Uterus (tissue), 4 donors: ENCODE measurements around the gene FBXL15. TPM values are rescaled to one million over a fixed set of nuclear protein-coding genes. Genes with fewer than 3 reads are reported as not detected.
A peak's percentile ranks its signal among the peaks of the same experiment; 100 is the strongest.

Experiments used
- DNase-seq, 2 donors: peaks; one replicate each; pipeline ENCODE4 v3.0.0-alpha.2; 2019 to 2020
- H3K27ac ChIP-seq, 2 donors: fragments of 200-600 bp; sonication (generic); 1 replicate in 1 of 2; 2 replicates in 1 of 2; pipeline ENCODE4 v1.5.1; 2016 to 2018
- H3K27me3 ChIP-seq, 2 donors: fragments of 200-600 bp; sonication (generic); one replicate each; pipeline ENCODE4 v1.5.1; 2018 to 2019; ENCODE audit warnings: control low read depth in 1 of 2
- H3K36me3 ChIP-seq, 2 donors: fragments of 200-600 bp; sonication (generic); one replicate each; pipeline ENCODE4 v1.5.1; 2019; ENCODE audit warnings: control low read depth in 1 of 2
- H3K4me1 ChIP-seq, 2 donors: fragments of 200-600 bp; sonication (generic); one replicate each; pipeline ENCODE4 v1.5.1; 2018 to 2019; ENCODE audit warnings: control low read depth in 1 of 2
- H3K4me3 ChIP-seq, 2 donors: fragments of 200-600 bp; sonication (generic); 1 replicate in 1 of 2; 2 replicates in 1 of 2; pipeline ENCODE4 v1.5.1; 2018 to 2019; ENCODE audit warnings: mild to moderate bottlenecking in 1 of 2
- H3K9me3 ChIP-seq, 2 donors: fragments of 200-600 bp; sonication (generic); one replicate each; pipeline ENCODE4 v1.5.1; 2019; ENCODE audit warnings: control low read depth in 1 of 2
- POLR2A ChIP-seq, 2 donors: fragments of 450-650 bp; IDR thresholded peaks; one replicate each; pipeline ENCODE4 v1.6.1; 2016; ENCODE audit warnings: antibody characterized with exemption in 2 of 2, mild to moderate bottlenecking in 1 of 2, moderate library complexity in 1 of 2
- intact Hi-C: fragments of 100-400 bp; cut with DNase I; formaldehyde crosslinking; loops from one replicate; pipeline ENCODE4 v1.15.1; 2023; ENCODE audit warnings: low total_unique reads
- total RNA-seq, 4 donors: library from RNA; depleted of rRNA in 3 of 4; stranded (reverse); fragments of >200 nt in 3 of 4; gene quantifications; one replicate each; pipeline versions ENCODE4 v1.1.0 to v1.2.4, GENCODE V29; 2014 to 2023
- TF ChIP-seq, protein P1 (sequence below), 4 experiments: fragments of 200-600 bp in 2 of 4; fragments of 450-650 bp in 2 of 4; sonication (generic) in 2 of 4; IDR thresholded peaks; one replicate each; pipeline ENCODE4 v1.5.1; 2016 to 2019; ENCODE audit warnings: antibody characterized with exemption in 4 of 4, mild to moderate bottlenecking in 2 of 4, moderate library complexity in 1 of 4
- donor health status: DM: yes; HTN: yes; CAD: no.

Gene FBXL15
- total RNA-seq, 4 donors from 2014 or later: 6.8 to 40.0 (median 16.7) TPM

DNA sequence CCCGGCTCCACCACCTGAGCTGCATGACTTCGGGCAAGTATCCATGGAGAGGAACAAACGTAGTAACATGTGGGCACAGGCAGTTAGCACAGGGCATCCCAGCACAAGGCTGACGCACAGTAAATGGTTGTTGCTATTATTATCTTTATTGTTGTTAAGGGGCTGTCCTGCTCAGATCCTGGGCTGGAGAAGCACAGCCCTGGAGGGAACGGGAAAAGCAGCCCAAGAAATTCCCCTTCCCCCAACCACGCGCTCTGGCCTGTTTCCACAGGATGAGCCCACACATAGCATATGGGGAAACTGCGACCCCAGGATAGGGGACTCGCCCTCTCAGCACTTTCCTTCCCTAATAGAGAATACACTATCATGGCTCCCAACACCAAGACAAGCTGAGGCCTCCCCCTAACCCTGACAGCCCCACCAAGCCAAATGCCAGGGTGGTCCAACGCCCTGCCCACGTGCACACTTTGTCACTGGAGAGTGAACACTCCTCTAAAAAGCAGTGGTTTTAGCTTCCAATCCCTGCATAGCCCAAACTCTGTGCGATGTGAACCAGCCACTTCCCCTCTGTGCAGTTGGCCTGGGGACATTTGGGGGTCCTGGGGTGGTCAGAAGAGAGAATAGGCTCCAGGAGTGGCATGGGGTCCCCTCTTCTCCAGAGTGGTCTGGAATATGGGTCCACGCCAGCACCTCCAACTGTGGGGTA is 13.1 kb upstream of the FBXL15 start:
- H3K27ac ChIP-seq: peak overlapping the region; percentile 87 to 91
- peaks cover 0 to 4% of the 10 kb centered on the region in 2 donors for H3K4me1 ChIP-seq
- DNase-seq: no peak
- intact Hi-C loops: no loop called here
- H3K9me3 ChIP-seq: no peaks in the 10 kb centered on the region
- no peak for TF ChIP-seq POLR2A (IDR thresholded peaks at IDR 0.05)
- TF ChIP-seq, protein P1, sequence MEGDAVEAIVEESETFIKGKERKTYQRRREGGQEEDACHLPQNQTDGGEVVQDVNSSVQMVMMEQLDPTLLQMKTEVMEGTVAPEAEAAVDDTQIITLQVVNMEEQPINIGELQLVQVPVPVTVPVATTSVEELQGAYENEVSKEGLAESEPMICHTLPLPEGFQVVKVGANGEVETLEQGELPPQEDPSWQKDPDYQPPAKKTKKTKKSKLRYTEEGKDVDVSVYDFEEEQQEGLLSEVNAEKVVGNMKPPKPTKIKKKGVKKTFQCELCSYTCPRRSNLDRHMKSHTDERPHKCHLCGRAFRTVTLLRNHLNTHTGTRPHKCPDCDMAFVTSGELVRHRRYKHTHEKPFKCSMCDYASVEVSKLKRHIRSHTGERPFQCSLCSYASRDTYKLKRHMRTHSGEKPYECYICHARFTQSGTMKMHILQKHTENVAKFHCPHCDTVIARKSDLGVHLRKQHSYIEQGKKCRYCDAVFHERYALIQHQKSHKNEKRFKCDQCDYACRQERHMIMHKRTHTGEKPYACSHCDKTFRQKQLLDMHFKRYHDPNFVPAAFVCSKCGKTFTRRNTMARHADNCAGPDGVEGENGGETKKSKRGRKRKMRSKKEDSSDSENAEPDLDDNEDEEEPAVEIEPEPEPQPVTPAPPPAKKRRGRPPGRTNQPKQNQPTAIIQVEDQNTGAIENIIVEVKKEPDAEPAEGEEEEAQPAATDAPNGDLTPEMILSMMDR (IDR thresholded peaks at IDR 0.05): no peak
- no peaks in the 10 kb centered on the region for H3K27me3 ChIP-seq
- H3K4me3 ChIP-seq: peak overlapping the region in 1 of 2 donors; percentile 4
- H3K36me3 ChIP-seq: no peaks in the 10 kb centered on the region

DNA sequence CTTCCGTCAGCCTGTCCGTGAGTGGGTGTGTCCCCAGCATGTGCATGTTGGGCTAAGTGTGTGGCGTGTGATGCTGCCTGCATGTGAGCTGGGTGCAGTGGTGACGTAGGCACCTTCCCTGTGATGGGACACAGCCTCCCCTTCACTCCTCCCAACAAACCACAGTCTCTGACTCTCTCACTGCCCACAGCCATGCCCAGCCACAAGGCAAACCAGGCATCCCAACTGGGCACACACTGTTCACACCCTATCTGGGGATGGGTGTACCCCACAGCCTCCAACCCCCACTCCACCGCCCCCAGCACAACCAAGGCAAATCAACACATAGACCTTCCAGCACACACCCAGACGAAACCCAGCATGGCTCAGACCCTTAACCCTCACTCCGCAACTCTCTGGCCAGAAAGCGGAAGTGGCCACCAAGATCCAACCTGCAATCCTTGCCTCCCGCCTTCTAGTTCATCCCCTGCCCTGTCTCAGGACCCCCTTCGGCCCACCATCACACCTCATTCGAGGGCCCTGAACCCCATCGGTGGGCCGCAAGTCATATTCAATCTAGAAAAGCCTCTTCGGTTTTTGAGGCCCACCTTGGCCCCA is 12.4 kb upstream of the FBXL15 start:
- H3K4me1 ChIP-seq: peaks cover 0 to 4% of the 10 kb centered on the region in 2 donors
- H3K36me3 ChIP-seq: no peaks in the 10 kb centered on the region
- TF ChIP-seq, protein P1 (IDR thresholded peaks at IDR 0.05): no peak
- peak in 1 of 2 donors; percentile 50 for TF ChIP-seq POLR2A (IDR thresholded peaks at IDR 0.05)
- H3K27ac ChIP-seq: peak overlapping the region; percentile 87 to 91
- H3K27me3 ChIP-seq: no peaks in the 10 kb centered on the region
- no peaks in the 10 kb centered on the region for H3K9me3 ChIP-seq
- intact Hi-C loops: no loop called here
- peak in 1 of 2 donors; percentile 79 for DNase-seq
- peak overlapping the region; percentile 33 to 46 for H3K4me3 ChIP-seq

DNA sequence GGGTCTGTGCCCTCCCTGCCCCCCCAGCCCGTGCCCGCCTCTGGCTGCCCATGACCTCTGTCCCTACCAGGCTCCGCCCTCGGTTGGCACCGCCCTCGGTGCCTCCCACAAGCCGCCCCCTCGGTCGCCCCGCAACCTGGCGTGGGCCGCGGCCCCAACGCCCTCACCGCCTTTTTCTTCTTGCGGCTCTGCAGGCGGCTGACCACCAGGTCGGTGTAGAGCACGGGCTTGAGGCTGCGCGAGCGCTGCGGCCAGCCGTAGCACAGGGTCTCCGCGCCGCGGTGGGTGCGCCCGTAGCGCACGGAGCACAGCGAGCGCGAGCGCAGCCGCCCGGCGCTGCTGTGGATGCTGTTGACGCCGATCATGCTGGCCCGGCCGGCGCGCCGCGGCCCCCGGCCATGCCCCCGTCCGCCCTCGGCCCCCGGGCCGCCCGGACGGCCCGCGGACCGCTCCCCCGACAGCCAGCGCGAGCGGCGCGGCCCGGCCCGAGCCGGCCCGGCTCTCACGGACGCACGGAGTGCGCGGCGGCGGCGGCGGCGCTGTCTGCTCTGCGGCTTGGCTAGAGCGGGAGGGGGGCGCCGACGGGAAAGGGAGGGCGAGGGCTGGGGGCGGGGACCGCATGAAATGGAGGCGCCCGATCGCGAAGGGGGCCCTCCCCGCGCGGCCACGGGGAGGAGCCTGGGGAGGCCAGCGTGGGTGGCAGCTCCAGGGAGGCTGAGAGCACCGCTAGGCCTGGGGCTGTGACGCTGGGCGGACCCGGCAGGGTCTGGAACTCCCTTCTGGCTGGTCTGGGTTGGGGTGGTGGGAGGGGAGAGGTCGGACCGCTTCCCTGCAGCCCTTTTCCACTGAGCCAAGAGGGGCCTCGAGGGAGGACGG is 11.7 kb upstream of the FBXL15 start:
- H3K4me1 ChIP-seq: peaks cover 0 to 4% of the 10 kb centered on the region in 2 donors
- H3K36me3 ChIP-seq: no peaks in the 10 kb centered on the region
- intact Hi-C loops: no loop called here
- no peaks in the 10 kb centered on the region for H3K9me3 ChIP-seq
- peak in 1 of 2 donors; percentile 66 for TF ChIP-seq POLR2A (IDR thresholded peaks at IDR 0.05)
- TF ChIP-seq, protein P1 (IDR thresholded peaks at IDR 0.05): no peak
- H3K27me3 ChIP-seq: no peaks in the 10 kb centered on the region
- peak overlapping the region; percentile 33 to 46 for H3K4me3 ChIP-seq
- peak; percentile 78 to 84 for DNase-seq
- peak overlapping the region; percentile 87 to 91 for H3K27ac ChIP-seq

DNA sequence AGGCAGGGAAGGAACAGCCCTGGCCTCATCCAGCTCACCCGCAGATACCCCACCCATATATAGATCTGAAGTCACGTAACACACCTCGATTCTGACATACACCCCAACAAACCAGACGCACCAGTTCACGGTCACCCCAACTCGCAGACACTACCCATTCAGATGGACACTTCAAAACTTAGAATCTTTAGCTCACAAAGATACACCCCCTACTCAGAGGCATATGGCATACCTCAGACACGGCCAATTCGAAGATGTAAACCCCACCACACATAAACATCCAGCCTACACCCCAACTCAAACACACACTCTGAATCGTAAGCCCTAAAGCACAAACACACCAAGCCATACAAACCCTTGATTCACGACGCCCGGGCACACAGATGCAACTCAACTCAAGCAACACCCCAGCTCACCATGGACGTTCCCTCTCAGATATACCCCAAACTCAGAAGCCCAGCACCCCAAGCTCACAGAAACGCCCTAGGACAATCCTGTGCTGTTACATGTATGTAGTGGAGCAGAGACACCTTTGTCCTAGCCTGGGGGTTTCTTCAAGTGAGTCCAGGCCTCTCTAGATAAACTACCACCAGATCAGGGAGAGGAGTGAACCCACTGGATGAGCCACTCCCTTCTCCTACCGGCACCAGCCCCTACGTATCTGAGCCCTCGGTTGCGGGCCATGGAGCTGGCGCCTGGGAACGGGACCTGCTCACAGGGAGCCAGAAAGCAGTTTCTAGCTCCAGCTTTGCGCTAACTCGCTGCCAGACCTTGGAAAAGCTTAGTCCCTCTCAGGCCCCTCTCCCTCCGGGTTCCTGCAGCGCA is 10.8 kb upstream of the FBXL15 start:
- Histone ChIP-seq H3K27ac (peak overlapping the region; percentile 87 to 91), H3K4me1 (peaks cover 0 to 4% of the 10 kb centered on the region in 2 donors), H3K27me3 (peaks cover 0 to 2% of the 10 kb centered on the region in 2 donors), H3K4me3 (peak overlapping the region; percentile 38 to 46), H3K36me3 (no peaks in the 10 kb centered on the region), H3K9me3 (no peaks in the 10 kb centered on the region)
- peak in 1 of 2 donors; percentile 11 for DNase-seq
- intact Hi-C loops: no loop called here
- TF ChIP-seq, protein P1 (IDR thresholded peaks at IDR 0.05): no peak
- no peak for TF ChIP-seq POLR2A (IDR thresholded peaks at IDR 0.05)
